ENCODE measurements around the gene TPSD1. TPM values are rescaled to one million over a fixed set of nuclear protein-coding genes. Genes with fewer than 3 reads are reported as not detected.

TPSD1 gene
- total RNA-seq, 1 experiment from 2014 or later, result not detected

DNA sequence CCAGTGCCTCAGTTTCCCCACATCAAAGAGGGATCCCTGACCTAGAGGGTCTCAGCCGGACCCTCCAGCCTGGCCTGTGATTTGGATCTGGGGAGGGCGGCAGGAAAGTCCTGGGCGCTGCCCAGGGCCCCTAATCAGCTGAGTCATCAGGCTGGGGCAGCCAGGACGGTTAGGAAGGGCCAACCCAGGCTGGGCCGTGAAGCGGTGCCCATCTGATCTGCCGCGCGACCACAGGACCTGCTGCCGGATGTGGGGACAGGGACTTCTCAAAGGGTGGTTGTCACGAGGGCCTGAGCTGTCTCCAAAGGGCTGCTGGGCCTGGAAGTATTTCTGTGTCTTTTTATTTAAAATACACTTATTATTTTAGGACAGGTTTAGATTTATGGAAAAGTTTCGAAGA lies 11.0 kb upstream of the TPSD1 start:
- H2AFZ ChIP-seq (ENCODE audit: low read length), result no peak overlapping the region
- no peak overlapping the region for H2BK12ac ChIP-seq (ENCODE audit: insufficient read length, low read depth, low read length)
- no peak overlapping the region for H2BK15ac ChIP-seq (ENCODE audit: low read depth, low read length)
- no peak overlapping the region for H3K14ac ChIP-seq (ENCODE audit: insufficient read depth, low read length)
- H3K9ac ChIP-seq (ENCODE audit: extremely low read depth, insufficient read length, low read length), result no peak overlapping the region
- no CpG with 5 or more reads among the region's 12 CpGs for WGBS (ENCODE audit: extremely low coverage, insufficient read length, low lambda C conversion rate)
- Mint-ChIP-seq H3K27me3 (ENCODE audit: low read depth) (peaks cover 44% of the 10 kb centered on the region), H3K9me3 (peaks cover 2 to 5% of the 10 kb centered on the region in 2 experiments; a peak in 4 of 5 replicates), H3K4me1 (peaks cover 0 to 3% of the 10 kb centered on the region in 2 experiments; a peak in 1 of 4 replicates), H3K27ac (no peak overlapping the region), H3K4me3 (no peak overlapping the region), H3K36me3 (ENCODE audit: insufficient read depth in 1 of 3, low read depth in 3 of 3) (no peaks in the 10 kb centered on the region; a peak in 1 of 7 replicates)
- no peak overlapping the region for H3K4ac ChIP-seq (ENCODE audit: low read depth, low read length)
- H4K5ac ChIP-seq (ENCODE audit: insufficient read length, low read depth, low read length), result no peak overlapping the region
- H2BK20ac ChIP-seq (ENCODE audit: low read depth, low read length, poor library complexity, severe bottlenecking), result no peak overlapping the region
- H3T11ph ChIP-seq (ENCODE audit: low read length), result no peak overlapping the region
- no peaks in the 10 kb centered on the region for H4K20me1 ChIP-seq (ENCODE audit: control insufficient read depth, insufficient read depth, insufficient read length)
- no peak overlapping the region for H4K8ac ChIP-seq (replicated peaks; ENCODE audit: insufficient read length, low read depth, low read length)
- no peaks in the 10 kb centered on the region for H3K4me1 ChIP-seq (ENCODE audit: insufficient read depth, low read length)
- H3K9me3 ChIP-seq (ENCODE audit: control insufficient read depth, low read depth, low read length), result no peaks in the 10 kb centered on the region
- no peak overlapping the region for H2BK5ac ChIP-seq (ENCODE audit: insufficient read length, low read length)
- no peak overlapping the region for H3K56ac ChIP-seq (ENCODE audit: insufficient read length, low read depth, low read length)
- H3K23me2 ChIP-seq (ENCODE audit: insufficient read length, low read depth, low read length, poor library complexity, severe bottlenecking), result no peaks in the 10 kb centered on the region
- H4K91ac ChIP-seq (ENCODE audit: insufficient read length, low read depth, low read length), result no peak overlapping the region
- H3K4me2 ChIP-seq (ENCODE audit: insufficient read depth, insufficient read length, low read length), result no peak overlapping the region
- no peak for DNase-seq
- H2BK120ac ChIP-seq (ENCODE audit: low read depth, low read length, poor library complexity, severe bottlenecking), result no peak overlapping the region
- no peaks in the 10 kb centered on the region for H3K79me2 ChIP-seq (ENCODE audit: insufficient read depth, low read length)
- no peaks in the 10 kb centered on the region for H3K79me1 ChIP-seq (ENCODE audit: insufficient read depth, low read depth, low read length, poor library complexity, severe bottlenecking)
- H3K27me3 ChIP-seq (ENCODE audit: insufficient read depth, low read length), result no peaks in the 10 kb centered on the region; the same call in 1 of the 2 replicates
- H3K27ac ChIP-seq (ENCODE audit: insufficient read length, low read depth, low read length), result no peak overlapping the region
- H3K23ac ChIP-seq (ENCODE audit: insufficient read length, low read depth, low read length), result no peak overlapping the region
- H3K18ac ChIP-seq (ENCODE audit: insufficient read length, low read depth, low read length), result no peak overlapping the region
- TF ChIP-seq, protein P1, sequence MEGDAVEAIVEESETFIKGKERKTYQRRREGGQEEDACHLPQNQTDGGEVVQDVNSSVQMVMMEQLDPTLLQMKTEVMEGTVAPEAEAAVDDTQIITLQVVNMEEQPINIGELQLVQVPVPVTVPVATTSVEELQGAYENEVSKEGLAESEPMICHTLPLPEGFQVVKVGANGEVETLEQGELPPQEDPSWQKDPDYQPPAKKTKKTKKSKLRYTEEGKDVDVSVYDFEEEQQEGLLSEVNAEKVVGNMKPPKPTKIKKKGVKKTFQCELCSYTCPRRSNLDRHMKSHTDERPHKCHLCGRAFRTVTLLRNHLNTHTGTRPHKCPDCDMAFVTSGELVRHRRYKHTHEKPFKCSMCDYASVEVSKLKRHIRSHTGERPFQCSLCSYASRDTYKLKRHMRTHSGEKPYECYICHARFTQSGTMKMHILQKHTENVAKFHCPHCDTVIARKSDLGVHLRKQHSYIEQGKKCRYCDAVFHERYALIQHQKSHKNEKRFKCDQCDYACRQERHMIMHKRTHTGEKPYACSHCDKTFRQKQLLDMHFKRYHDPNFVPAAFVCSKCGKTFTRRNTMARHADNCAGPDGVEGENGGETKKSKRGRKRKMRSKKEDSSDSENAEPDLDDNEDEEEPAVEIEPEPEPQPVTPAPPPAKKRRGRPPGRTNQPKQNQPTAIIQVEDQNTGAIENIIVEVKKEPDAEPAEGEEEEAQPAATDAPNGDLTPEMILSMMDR (conservative IDR thresholded peaks at IDR 0.05), result no peak
- no peak overlapping the region for H2AK5ac ChIP-seq (ENCODE audit: insufficient read length, low read length)
